ENCODE data around the gene CBLN3. TPM values are rescaled to one million over a fixed set of nuclear protein-coding genes. Genes with fewer than 3 reads are reported as not detected.

Gene CBLN3
- polyA plus RNA-seq, 1 donor from 2014 or later: not detected

- H3K27ac ChIP-seq (ENCODE audit: low read length): no peak overlapping the region
- no peaks in the 10 kb centered on the region for H3K79me2 ChIP-seq (replicated peaks; ENCODE audit: insufficient read depth, low read length)
- no peaks in the 10 kb centered on the region for H3K36me3 ChIP-seq (ENCODE audit: insufficient read depth, low read length)
- H3K9ac ChIP-seq (ENCODE audit: low read length): no peak overlapping the region
- H3K4me3 ChIP-seq (ENCODE audit: low read length): no peak overlapping the region
- H3K4me2 ChIP-seq (ENCODE audit: low read length): no peak overlapping the region
- no peak for TF ChIP-seq EP300 (conservative IDR thresholded peaks at IDR 0.05; ENCODE audit: poor library complexity, severe bottlenecking)
- TF ChIP-seq TAF1 (IDR thresholded peaks at IDR 0.05; ENCODE audit: low read depth): no peak
- TF ChIP-seq POLR2AphosphoS5 (IDR thresholded peaks at IDR 0.05): no peak
- no peak for TF ChIP-seq EZH2 (IDR thresholded peaks at IDR 0.05; ENCODE audit: borderline replicate concordance, insufficient read depth, low read length, poor library complexity, severe bottlenecking)
- TF ChIP-seq RAD21 (conservative IDR thresholded peaks at IDR 0.05): no peak
- TF ChIP-seq, protein P1, sequence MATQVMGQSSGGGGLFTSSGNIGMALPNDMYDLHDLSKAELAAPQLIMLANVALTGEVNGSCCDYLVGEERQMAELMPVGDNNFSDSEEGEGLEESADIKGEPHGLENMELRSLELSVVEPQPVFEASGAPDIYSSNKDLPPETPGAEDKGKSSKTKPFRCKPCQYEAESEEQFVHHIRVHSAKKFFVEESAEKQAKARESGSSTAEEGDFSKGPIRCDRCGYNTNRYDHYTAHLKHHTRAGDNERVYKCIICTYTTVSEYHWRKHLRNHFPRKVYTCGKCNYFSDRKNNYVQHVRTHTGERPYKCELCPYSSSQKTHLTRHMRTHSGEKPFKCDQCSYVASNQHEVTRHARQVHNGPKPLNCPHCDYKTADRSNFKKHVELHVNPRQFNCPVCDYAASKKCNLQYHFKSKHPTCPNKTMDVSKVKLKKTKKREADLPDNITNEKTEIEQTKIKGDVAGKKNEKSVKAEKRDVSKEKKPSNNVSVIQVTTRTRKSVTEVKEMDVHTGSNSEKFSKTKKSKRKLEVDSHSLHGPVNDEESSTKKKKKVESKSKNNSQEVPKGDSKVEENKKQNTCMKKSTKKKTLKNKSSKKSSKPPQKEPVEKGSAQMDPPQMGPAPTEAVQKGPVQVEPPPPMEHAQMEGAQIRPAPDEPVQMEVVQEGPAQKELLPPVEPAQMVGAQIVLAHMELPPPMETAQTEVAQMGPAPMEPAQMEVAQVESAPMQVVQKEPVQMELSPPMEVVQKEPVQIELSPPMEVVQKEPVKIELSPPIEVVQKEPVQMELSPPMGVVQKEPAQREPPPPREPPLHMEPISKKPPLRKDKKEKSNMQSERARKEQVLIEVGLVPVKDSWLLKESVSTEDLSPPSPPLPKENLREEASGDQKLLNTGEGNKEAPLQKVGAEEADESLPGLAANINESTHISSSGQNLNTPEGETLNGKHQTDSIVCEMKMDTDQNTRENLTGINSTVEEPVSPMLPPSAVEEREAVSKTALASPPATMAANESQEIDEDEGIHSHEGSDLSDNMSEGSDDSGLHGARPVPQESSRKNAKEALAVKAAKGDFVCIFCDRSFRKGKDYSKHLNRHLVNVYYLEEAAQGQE (IDR thresholded peaks at IDR 0.05; ENCODE audit: borderline replicate concordance): no peak
- TF ChIP-seq MXI1 (conservative IDR thresholded peaks at IDR 0.05; ENCODE audit: poor library complexity, severe bottlenecking): no peak
- no peaks in the 10 kb centered on the region for H3K27me3 ChIP-seq (ENCODE audit: insufficient read depth, low read depth, low read length)
- H3K9me3 ChIP-seq (ENCODE audit: low read length): no peaks in the 10 kb centered on the region
- H3F3A ChIP-seq (ENCODE audit: insufficient read depth, low read length, poor library complexity, severe bottlenecking): no peaks in the 10 kb centered on the region
- H4K20me1 ChIP-seq (ENCODE audit: insufficient read depth): no peaks in the 10 kb centered on the region
- H2AFZ ChIP-seq (ENCODE audit: low read depth, low read length): no peak overlapping the region
- H3K9me2 ChIP-seq (ENCODE audit: insufficient read depth, low read length): no peaks in the 10 kb centered on the region
Measured at GRCh38 chr14:24416254-24416931, 13.1 kb downstream of the CBLN3 start.

DNA sequence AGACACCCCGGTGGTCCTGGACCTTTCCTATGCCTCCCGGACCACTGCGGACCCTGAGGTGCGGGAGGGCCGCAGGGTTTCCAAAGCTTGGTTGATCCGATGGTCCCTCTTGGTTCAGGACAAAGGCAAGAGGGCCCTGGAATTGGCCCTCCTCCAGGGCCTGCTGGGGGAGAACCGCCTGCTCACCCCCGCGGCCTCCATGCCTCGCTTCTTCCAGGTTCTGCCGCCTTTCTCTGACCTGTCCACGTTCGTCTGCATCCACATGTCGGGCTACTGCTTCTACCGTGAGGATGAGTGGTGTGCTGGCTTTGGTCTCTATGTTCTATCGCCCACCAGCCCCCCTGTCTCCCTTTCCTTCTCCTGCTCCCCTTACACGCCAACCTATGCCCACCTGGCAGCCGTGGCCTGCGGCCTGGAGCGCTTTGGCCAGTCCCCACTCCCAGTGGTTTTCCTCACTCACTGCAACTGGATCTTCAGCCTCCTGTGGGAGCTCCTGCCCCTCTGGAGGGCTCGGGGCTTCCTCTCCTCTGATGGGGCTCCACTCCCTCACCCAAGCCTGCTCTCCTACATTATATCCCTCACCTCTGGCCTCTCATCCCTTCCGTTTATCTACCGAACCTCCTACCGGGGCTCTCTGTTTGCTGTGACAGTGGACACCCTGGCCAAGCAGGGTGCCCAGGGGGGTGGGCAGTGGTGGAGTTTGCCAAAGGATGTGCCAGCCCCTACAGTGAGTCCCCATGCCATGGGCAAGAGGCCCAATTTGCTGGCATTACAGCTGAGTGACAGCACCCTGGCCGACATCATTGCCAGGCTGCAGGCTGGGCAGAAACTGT is 13.8 kb downstream of the CBLN3 start:
- Histone ChIP-seq H3K79me2 (replicated peaks; ENCODE audit: insufficient read depth, low read length) (no peaks in the 10 kb centered on the region), H3K4me3 (ENCODE audit: low read length) (no peak overlapping the region), H3K9ac (ENCODE audit: low read length) (no peak overlapping the region), H3K27ac (ENCODE audit: low read length) (no peak overlapping the region), H3K27me3 (ENCODE audit: insufficient read depth, low read depth, low read length) (no peaks in the 10 kb centered on the region), H3K9me2 (ENCODE audit: insufficient read depth, low read length) (no peaks in the 10 kb centered on the region), H4K20me1 (ENCODE audit: insufficient read depth) (no peaks in the 10 kb centered on the region), H2AFZ (ENCODE audit: low read depth, low read length) (no peak overlapping the region), H3K9me3 (ENCODE audit: low read length) (no peaks in the 10 kb centered on the region), H3K4me2 (ENCODE audit: low read length) (no peak overlapping the region), H3F3A (ENCODE audit: insufficient read depth, low read length, poor library complexity, severe bottlenecking) (no peaks in the 10 kb centered on the region), H3K36me3 (ENCODE audit: insufficient read depth, low read length) (no peaks in the 10 kb centered on the region)
- TF ChIP-seq, protein P1 (IDR thresholded peaks at IDR 0.05; ENCODE audit: borderline replicate concordance): no peak
- TF ChIP-seq TAF1 (IDR thresholded peaks at IDR 0.05; ENCODE audit: low read depth): no peak
- TF ChIP-seq, protein P2, sequence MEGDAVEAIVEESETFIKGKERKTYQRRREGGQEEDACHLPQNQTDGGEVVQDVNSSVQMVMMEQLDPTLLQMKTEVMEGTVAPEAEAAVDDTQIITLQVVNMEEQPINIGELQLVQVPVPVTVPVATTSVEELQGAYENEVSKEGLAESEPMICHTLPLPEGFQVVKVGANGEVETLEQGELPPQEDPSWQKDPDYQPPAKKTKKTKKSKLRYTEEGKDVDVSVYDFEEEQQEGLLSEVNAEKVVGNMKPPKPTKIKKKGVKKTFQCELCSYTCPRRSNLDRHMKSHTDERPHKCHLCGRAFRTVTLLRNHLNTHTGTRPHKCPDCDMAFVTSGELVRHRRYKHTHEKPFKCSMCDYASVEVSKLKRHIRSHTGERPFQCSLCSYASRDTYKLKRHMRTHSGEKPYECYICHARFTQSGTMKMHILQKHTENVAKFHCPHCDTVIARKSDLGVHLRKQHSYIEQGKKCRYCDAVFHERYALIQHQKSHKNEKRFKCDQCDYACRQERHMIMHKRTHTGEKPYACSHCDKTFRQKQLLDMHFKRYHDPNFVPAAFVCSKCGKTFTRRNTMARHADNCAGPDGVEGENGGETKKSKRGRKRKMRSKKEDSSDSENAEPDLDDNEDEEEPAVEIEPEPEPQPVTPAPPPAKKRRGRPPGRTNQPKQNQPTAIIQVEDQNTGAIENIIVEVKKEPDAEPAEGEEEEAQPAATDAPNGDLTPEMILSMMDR (IDR thresholded peaks at IDR 0.05; ENCODE audit: poor library complexity, severe bottlenecking): no peak
